AG09319 (cell line): ENCODE measurements around the gene ELAVL1.
A peak's percentile ranks its signal among the peaks of the same experiment; 100 is the strongest.

Experiments used
- DNase-seq: peaks from one replicate; pipeline ENCODE4 v3.0.0-alpha.2; 2010; ENCODE audit warnings: low read depth; ENCODE audit errors: extremely low read depth
- CTCF ChIP-seq: IDR thresholded peaks from 2 replicates; pipeline ENCODE4 v1.5.1; 2011; ENCODE audit warnings: low read depth, mild to moderate bottlenecking, inconsistent platforms, low read length, moderate library complexity

The ELAVL1 gene

GRCh38 chr19:7941895-7942596 lies 63.4 kb downstream of the ELAVL1 start:
- TF ChIP-seq CTCF: no peak

GRCh38 chr19:7940841-7941240 lies 64.6 kb downstream of the ELAVL1 start:
- no peak for TF ChIP-seq CTCF
- DNase-seq: no peak

More at GRCh38 chr19:7941895-7942596, 63.4 kb downstream of the ELAVL1 start:
- DNase-seq: no peak

GRCh38 chr19:7934766-7935165 lies 70.7 kb downstream of the ELAVL1 start:
- no peak for DNase-seq
- TF ChIP-seq CTCF: no peak

GRCh38 chr19:7933828-7934725 lies 71.4 kb downstream of the ELAVL1 start:
- no peak for DNase-seq
- TF ChIP-seq CTCF: no peak

- peak; percentile 7; the same call in 1 of the 2 replicates for TF ChIP-seq CTCF
- no peak for DNase-seq
These were observed 72.0 kb downstream of the ELAVL1 start for GRCh38 chr19:7933411-7933810.

- DNase-seq: no peak
- TF ChIP-seq CTCF: no peak
These were observed 72.5 kb downstream of the ELAVL1 start for GRCh38 chr19:7932930-7933300.

GRCh38 chr19:7932276-7932929 lies 73.0 kb downstream of the ELAVL1 start:
- DNase-seq: no peak
- TF ChIP-seq CTCF: no peak
